WTC11 (cell line): ENCODE measurements around the gene PSMG2. TPM values are rescaled to one million over a fixed set of nuclear protein-coding genes. Genes with fewer than 3 reads are reported as not detected.
A peak's percentile ranks its signal among the peaks of the same experiment; 100 is the strongest.

Source experiments
- ATAC-seq: fragments of 200-7000 bp; cut with Tn5 transposase; 2 replicates; pipeline ENCODE4 v1.10.0; 2021; ENCODE audit warnings: mild to moderate bottlenecking, moderate library complexity
- CTCF ChIA-PET: fragments of 300-600 bp; sonication (Branson Sonifier 250); formaldehyde crosslinking; loops from one replicate; lab custom pipeline; 2021; ENCODE audit warnings: antibody characterized with exemption; lab: Charles Lee
- POLR2A ChIA-PET: fragments of 350-600 bp; sonication (Branson Sonifier 250); formaldehyde crosslinking; loops from one replicate; lab custom pipeline; 2021; ENCODE audit warnings: antibody characterized with exemption; lab: Charles Lee
- DNase-seq: peaks from one replicate; pipeline ENCODE4 v3.0.0; 2021; ENCODE audit warnings: low spot score
- H3K27ac Mint-ChIP-seq: 2 replicates; pipeline ENCODE4 v1.8.0; 2021; ENCODE audit warnings: mixed read lengths
- H3K27me3 Mint-ChIP-seq: 2 replicates; pipeline ENCODE4 v1.8.0; 2021; ENCODE audit warnings: low read depth, mild to moderate bottlenecking, moderate library complexity, mixed read lengths
- H3K36me3 Mint-ChIP-seq: 2 replicates; pipeline ENCODE4 v1.8.0; 2021; ENCODE audit warnings: mixed read lengths
- H3K4me1 Mint-ChIP-seq: 2 replicates; pipeline ENCODE4 v1.8.0; 2022; ENCODE audit warnings: mixed read lengths
- H3K4me3 Mint-ChIP-seq: 2 replicates; pipeline ENCODE4 v1.8.0; 2021; ENCODE audit warnings: mild to moderate bottlenecking, moderate library complexity, mixed read lengths
- H3K9me3 Mint-ChIP-seq: 2 replicates; pipeline ENCODE4 v1.8.0; 2021; ENCODE audit warnings: mixed read lengths
- ESRRA ChIP-seq: sonication (generic); formaldehyde crosslinking; IDR thresholded peaks from 2 replicates; pipeline ENCODE4 v1.8.1; 2022; ENCODE audit warnings: mild to moderate bottlenecking, missing genetic modification reagents, borderline replicate concordance
- FOXK1 ChIP-seq: sonication (generic); formaldehyde crosslinking; IDR thresholded peaks from 2 replicates; pipeline ENCODE4 v1.8.0; 2022; ENCODE audit warnings: mild to moderate bottlenecking, moderate library complexity, missing genetic modification reagents
- FOXP1 ChIP-seq: sonication (generic); formaldehyde crosslinking; IDR thresholded peaks from 2 replicates; pipeline ENCODE4 v1.8.0; 2022; ENCODE audit warnings: missing genetic modification reagents, mild to moderate bottlenecking, moderate library complexity, borderline replicate concordance
- GABPB1 ChIP-seq: sonication (generic); formaldehyde crosslinking; IDR thresholded peaks from 2 replicates; pipeline ENCODE4 v1.8.1; 2023; ENCODE audit warnings: mild to moderate bottlenecking, missing genetic modification reagents
- HMGA2 ChIP-seq: fragments of 250-450 bp; sonication (Bioruptor Pico); IDR thresholded peaks from 2 replicates; pipeline ENCODE4 v1.4.0; 2021; ENCODE audit warnings: mild to moderate bottlenecking, moderate library complexity
- NFATC4 ChIP-seq: fragments of 250-450 bp; sonication (Bioruptor Pico); IDR thresholded peaks from 2 replicates; pipeline ENCODE4 v1.9.0; 2021; ENCODE audit warnings: mild to moderate bottlenecking
- NR1H2 ChIP-seq: sonication (generic); formaldehyde crosslinking; IDR thresholded peaks from 2 replicates; pipeline ENCODE4 v1.9.0; 2021; ENCODE audit warnings: mild to moderate bottlenecking, moderate library complexity, missing genetic modification reagents
- PRDM15 ChIP-seq: sonication (generic); formaldehyde crosslinking; IDR thresholded peaks from 2 replicates; pipeline ENCODE4 v1.8.0; 2022; ENCODE audit warnings: missing genetic modification reagents
- PREB ChIP-seq: sonication (generic); formaldehyde crosslinking; IDR thresholded peaks from 2 replicates; pipeline ENCODE4 v1.8.1; 2022; ENCODE audit warnings: mild to moderate bottlenecking, missing genetic modification reagents, moderate library complexity, borderline replicate concordance
- total RNA-seq: library from RNA; stranded (reverse); gene quantifications from 3 replicates; pipeline ENCODE4 v1.2.3, GENCODE V29; 2021
- TF ChIP-seq, protein P1 (sequence below): sonication (generic); formaldehyde crosslinking; IDR thresholded peaks from 2 replicates; pipeline ENCODE4 v1.8.0; 2022; ENCODE audit warnings: mild to moderate bottlenecking, missing genetic modification reagents
- TF ChIP-seq, protein P2 (sequence below): sonication (generic); formaldehyde crosslinking; IDR thresholded peaks from 2 replicates; pipeline ENCODE4 v1.8.1; 2023; ENCODE audit warnings: mild to moderate bottlenecking, missing genetic modification reagents, moderate library complexity
- TF ChIP-seq, protein P3 (sequence below): sonication (generic); formaldehyde crosslinking; IDR thresholded peaks from 2 replicates; pipeline ENCODE4 v1.8.0; 2022; ENCODE audit warnings: mild to moderate bottlenecking, missing genetic modification reagents
- TF ChIP-seq, protein P4 (sequence below): fragments of 250-450 bp; sonication (Bioruptor Pico); IDR thresholded peaks from 2 replicates; pipeline ENCODE4 v2.1.2; 2022; ENCODE audit warnings: mild to moderate bottlenecking, moderate library complexity
- TF ChIP-seq, protein P5 (sequence below): sonication (generic); formaldehyde crosslinking; conservative IDR thresholded peaks from 2 replicates; pipeline ENCODE4 v1.8.1; 2023; ENCODE audit warnings: mild to moderate bottlenecking, low read depth, missing genetic modification reagents, moderate library complexity
- TF ChIP-seq, protein P6 (sequence below): sonication (generic); formaldehyde crosslinking; IDR thresholded peaks from 2 replicates; pipeline ENCODE4 v1.8.0; 2022; ENCODE audit warnings: mild to moderate bottlenecking, missing genetic modification reagents

The PSMG2 gene
- total RNA-seq, 1 experiment from 2014 or later, result 78.9 TPM

- TF ChIP-seq FOXK1 (CRISPR knock-in tag) (peak; percentile 42; the same call in 1 of the 2 replicates), FOXP1 (0 out of 2 replicates have a peak, but pooled peaks have one; percentile 18), PREB (no peak), GABPB1 (CRISPR knock-in tag) (peak; percentile 16; the same call in 1 of the 2 replicates), ESRRA (CRISPR knock-in tag) (peak; percentile 90; the same call in 1 of the 2 replicates)
- TF ChIP-seq, protein P1, sequence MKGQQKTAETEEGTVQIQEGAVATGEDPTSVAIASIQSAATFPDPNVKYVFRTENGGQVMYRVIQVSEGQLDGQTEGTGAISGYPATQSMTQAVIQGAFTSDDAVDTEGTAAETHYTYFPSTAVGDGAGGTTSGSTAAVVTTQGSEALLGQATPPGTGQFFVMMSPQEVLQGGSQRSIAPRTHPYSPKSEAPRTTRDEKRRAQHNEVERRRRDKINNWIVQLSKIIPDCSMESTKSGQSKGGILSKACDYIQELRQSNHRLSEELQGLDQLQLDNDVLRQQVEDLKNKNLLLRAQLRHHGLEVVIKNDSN (CRISPR knock-in tag), result peak; percentile 80
- TF ChIP-seq, protein P2, sequence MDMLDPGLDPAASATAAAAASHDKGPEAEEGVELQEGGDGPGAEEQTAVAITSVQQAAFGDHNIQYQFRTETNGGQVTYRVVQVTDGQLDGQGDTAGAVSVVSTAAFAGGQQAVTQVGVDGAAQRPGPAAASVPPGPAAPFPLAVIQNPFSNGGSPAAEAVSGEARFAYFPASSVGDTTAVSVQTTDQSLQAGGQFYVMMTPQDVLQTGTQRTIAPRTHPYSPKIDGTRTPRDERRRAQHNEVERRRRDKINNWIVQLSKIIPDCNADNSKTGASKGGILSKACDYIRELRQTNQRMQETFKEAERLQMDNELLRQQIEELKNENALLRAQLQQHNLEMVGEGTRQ (CRISPR knock-in tag), result peak; percentile 86
- TF ChIP-seq, protein P3, sequence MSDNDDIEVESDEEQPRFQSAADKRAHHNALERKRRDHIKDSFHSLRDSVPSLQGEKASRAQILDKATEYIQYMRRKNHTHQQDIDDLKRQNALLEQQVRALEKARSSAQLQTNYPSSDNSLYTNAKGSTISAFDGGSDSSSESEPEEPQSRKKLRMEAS (CRISPR knock-in tag), result peak; percentile 89
- TF ChIP-seq, protein P4, sequence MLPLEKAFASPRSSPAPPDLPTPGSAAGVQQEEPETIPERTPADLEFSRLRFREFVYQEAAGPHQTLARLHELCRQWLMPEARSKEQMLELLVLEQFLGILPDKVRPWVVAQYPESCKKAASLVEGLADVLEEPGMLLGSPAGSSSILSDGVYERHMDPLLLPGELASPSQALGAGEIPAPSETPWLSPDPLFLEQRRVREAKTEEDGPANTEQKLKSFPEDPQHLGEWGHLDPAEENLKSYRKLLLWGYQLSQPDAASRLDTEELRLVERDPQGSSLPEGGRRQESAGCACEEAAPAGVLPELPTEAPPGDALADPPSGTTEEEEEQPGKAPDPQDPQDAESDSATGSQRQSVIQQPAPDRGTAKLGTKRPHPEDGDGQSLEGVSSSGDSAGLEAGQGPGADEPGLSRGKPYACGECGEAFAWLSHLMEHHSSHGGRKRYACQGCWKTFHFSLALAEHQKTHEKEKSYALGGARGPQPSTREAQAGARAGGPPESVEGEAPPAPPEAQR (CRISPR knock-in tag), result no peak
- ChIA-PET CTCF (interaction anchor here (0.6 to 2.3 kb wide), 23 partner anchors 8 to 393 kb away, joined by 3 to 27 read pairs (median 5); partner anchors contain the start of genes CEP76, PSMG2 and PTPN2), POLR2A (interaction anchor here (0.7 to 1.5 kb wide), 2 partner anchors 10 to 40 kb away, joined by 4 to 9 read pairs; no protein-coding TSS in a partner anchor)
- ATAC-seq, result peak; percentile 99
- peak; percentile 82 for DNase-seq
- no peak overlapping the region for H3K4me3 Mint-ChIP-seq
- H3K9me3 Mint-ChIP-seq, result no peaks in the 10 kb centered on the region
- no peaks in the 10 kb centered on the region for H3K27me3 Mint-ChIP-seq
- no peak overlapping the region for H3K27ac Mint-ChIP-seq
- H3K36me3 Mint-ChIP-seq, result no peaks in the 10 kb centered on the region
- peaks cover 4% of the 10 kb centered on the region for H3K4me1 Mint-ChIP-seq
Observed at GRCh38 chr18:12766986-12767433, 64.2 kb downstream of the PSMG2 start.

DNA sequence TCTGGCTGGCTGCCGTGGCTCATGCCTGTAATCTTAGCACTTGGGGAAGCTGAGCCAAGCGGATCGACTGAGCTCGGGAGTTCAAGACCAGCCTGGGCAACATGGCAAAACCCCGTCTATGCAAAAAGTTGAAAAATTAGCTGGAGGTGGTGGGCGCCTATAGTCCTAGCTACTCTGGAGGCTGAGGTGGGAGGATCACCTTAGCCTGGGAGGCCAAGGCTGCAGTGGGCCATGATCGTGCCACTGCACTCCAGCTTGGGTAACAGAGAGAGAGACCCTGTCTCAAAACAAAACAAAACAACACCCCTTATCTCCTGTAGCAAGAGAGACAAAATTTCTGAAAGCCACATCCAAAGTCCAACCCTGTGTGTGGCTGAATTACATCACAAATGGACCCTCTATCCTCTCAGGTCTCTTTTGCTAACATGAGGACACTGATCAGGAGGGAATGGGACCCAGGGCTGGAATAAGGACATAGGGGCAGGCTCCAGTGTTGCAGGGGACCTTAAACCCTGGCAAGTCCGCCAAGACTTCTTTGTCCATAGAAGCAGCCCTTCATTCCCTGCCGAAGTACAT is 64.8 kb downstream of the PSMG2 start:
- no peaks in the 10 kb centered on the region for H3K27me3 Mint-ChIP-seq
- ChIA-PET POLR2A (interaction anchor here (0.7 to 1.5 kb wide), 2 partner anchors 9 to 40 kb away, joined by 4 to 9 read pairs; no protein-coding TSS in a partner anchor), CTCF (interaction anchor here (0.7 to 2.3 kb wide), 21 partner anchors 8 to 392 kb away, joined by 3 to 27 read pairs (median 5); partner anchors contain the start of genes CEP76, PSMG2 and PTPN2)
- no peaks in the 10 kb centered on the region for H3K9me3 Mint-ChIP-seq
- no peak for ATAC-seq
- DNase-seq, result no peak
- H3K36me3 Mint-ChIP-seq, result no peaks in the 10 kb centered on the region
- TF ChIP-seq NR1H2, result no peak
- TF ChIP-seq, protein P5, sequence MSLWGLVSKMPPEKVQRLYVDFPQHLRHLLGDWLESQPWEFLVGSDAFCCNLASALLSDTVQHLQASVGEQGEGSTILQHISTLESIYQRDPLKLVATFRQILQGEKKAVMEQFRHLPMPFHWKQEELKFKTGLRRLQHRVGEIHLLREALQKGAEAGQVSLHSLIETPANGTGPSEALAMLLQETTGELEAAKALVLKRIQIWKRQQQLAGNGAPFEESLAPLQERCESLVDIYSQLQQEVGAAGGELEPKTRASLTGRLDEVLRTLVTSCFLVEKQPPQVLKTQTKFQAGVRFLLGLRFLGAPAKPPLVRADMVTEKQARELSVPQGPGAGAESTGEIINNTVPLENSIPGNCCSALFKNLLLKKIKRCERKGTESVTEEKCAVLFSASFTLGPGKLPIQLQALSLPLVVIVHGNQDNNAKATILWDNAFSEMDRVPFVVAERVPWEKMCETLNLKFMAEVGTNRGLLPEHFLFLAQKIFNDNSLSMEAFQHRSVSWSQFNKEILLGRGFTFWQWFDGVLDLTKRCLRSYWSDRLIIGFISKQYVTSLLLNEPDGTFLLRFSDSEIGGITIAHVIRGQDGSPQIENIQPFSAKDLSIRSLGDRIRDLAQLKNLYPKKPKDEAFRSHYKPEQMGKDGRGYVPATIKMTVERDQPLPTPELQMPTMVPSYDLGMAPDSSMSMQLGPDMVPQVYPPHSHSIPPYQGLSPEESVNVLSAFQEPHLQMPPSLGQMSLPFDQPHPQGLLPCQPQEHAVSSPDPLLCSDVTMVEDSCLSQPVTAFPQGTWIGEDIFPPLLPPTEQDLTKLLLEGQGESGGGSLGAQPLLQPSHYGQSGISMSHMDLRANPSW (CRISPR knock-in tag), result no peak
- no peak for TF ChIP-seq HMGA2 (CRISPR knock-in tag)
- TF ChIP-seq, protein P6, sequence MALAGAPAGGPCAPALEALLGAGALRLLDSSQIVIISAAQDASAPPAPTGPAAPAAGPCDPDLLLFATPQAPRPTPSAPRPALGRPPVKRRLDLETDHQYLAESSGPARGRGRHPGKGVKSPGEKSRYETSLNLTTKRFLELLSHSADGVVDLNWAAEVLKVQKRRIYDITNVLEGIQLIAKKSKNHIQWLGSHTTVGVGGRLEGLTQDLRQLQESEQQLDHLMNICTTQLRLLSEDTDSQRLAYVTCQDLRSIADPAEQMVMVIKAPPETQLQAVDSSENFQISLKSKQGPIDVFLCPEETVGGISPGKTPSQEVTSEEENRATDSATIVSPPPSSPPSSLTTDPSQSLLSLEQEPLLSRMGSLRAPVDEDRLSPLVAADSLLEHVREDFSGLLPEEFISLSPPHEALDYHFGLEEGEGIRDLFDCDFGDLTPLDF, result no peak
- no peak for TF ChIP-seq PRDM15 (CRISPR knock-in tag)
- no peak for TF ChIP-seq NFATC4 (CRISPR knock-in tag)
- TF ChIP-seq, all 79 proteins: peak for 0
- Mint-ChIP-seq H3K4me1 (peaks cover 4% of the 10 kb centered on the region), H3K4me3 (no peak overlapping the region), H3K27ac (no peak overlapping the region)
